HG02884 (cell line): Measurements from ENCODE around the gene CD300H.

Experiments used
- ATAC-seq: cut with Tn5 transposase; IDR thresholded peaks from one replicate; pipeline ENCODE4 v1.9.1; 2021; ENCODE audit warnings: mild to moderate bottlenecking, moderate library complexity; ENCODE audit not compliant: unreplicated experiment

CD300H gene

GRCh38 chr17:74552037-74552436, 15.3 kb downstream of the CD300H start:
- no peak for ATAC-seq

GRCh38 chr17:74550602-74551001, 16.7 kb downstream of the CD300H start:
- ATAC-seq = no peak

- no peak for ATAC-seq
These were observed 18.0 kb downstream of the CD300H start for GRCh38 chr17:74549343-74549742.

GRCh38 chr17:74547736-74548135, 19.6 kb downstream of the CD300H start:
- no peak for ATAC-seq

- no peak for ATAC-seq
These were observed 20.0 kb downstream of the CD300H start for GRCh38 chr17:74547264-74547663.

- no peak for ATAC-seq
These were observed 20.7 kb downstream of the CD300H start for GRCh38 chr17:74546586-74546985.

GRCh38 chr17:74545843-74546230, 21.5 kb downstream of the CD300H start, which contains the start of gene CD300C:
TSS of gene CD300C (minus strand) at chr17:74546115. CDS start at chr17:74545782, 333 bp downstream.
- ATAC-seq = no peak

GRCh38 chr17:74544991-74545842, 22.1 kb downstream of the CD300H start:
- no peak for ATAC-seq

- ATAC-seq = no peak
These were observed 23.2 kb downstream of the CD300H start for GRCh38 chr17:74543891-74544760.

GRCh38 chr17:74543406-74543805, 23.9 kb downstream of the CD300H start:
- ATAC-seq = no peak

- no peak for ATAC-seq
These were observed 24.5 kb downstream of the CD300H start for GRCh38 chr17:74542727-74543383.

GRCh38 chr17:74542166-74542565, 25.1 kb downstream of the CD300H start:
- ATAC-seq = no peak

GRCh38 chr17:74541176-74542111, 25.9 kb downstream of the CD300H start:
- ATAC-seq = no peak

GRCh38 chr17:74539281-74539820, 28.0 kb downstream of the CD300H start:
- ATAC-seq = no peak

GRCh38 chr17:74536890-74537289, 30.4 kb downstream of the CD300H start:
- ATAC-seq = no peak

GRCh38 chr17:74532115-74532514, 35.2 kb downstream of the CD300H start:
- no peak for ATAC-seq

GRCh38 chr17:74531231-74531761, 36.0 kb downstream of the CD300H start, which contains the start of gene CD300LB:
TSS of gene CD300LB (minus strand) at chr17:74531475. CDS start at chr17:74531350, 125 bp downstream.
- ATAC-seq = no peak

GRCh38 chr17:74530831-74531150, 36.5 kb downstream of the CD300H start:
- ATAC-seq = no peak

- no peak for ATAC-seq
These were observed 38.1 kb downstream of the CD300H start for GRCh38 chr17:74529243-74529642.
